ENCODE data around the gene PNKD.

DNA sequence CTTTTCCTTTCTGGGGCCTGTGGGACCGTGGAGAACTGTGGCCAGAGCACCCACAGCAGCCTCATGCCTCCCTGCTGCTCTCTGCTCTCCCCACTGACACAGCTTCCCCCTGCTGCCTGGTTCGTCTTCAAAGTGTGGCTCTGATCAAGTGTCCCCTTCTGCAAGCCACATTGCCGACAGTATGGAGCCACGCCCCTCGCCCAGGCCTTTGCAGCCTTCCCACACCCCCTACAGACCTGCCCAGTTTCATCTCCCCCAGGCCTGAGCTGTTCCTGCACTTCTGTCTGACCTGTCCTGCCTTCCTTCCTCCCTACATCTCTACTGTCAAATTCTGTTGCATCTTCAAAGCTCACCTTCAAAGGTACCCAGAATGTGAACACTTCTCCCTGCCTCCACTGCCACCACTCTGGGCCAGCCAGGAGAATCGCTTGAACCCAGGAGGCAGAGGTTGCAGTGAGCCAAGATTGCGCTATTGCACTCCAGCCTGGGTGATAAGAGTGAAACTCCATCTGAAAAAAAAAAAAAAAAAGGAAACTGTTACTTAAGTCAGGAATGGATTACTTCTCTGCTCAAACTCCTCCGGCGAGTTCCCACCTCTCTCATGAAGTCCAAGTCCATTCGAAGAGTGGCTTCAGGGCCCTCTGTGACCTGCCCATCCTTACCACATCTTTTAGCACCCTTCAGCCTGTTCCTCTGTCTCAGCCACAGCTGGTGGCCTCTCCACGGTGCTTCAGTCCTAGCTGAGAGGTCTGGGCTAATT is 57.3 kb downstream of the PNKD start:
- TF ChIP-seq, protein P1, sequence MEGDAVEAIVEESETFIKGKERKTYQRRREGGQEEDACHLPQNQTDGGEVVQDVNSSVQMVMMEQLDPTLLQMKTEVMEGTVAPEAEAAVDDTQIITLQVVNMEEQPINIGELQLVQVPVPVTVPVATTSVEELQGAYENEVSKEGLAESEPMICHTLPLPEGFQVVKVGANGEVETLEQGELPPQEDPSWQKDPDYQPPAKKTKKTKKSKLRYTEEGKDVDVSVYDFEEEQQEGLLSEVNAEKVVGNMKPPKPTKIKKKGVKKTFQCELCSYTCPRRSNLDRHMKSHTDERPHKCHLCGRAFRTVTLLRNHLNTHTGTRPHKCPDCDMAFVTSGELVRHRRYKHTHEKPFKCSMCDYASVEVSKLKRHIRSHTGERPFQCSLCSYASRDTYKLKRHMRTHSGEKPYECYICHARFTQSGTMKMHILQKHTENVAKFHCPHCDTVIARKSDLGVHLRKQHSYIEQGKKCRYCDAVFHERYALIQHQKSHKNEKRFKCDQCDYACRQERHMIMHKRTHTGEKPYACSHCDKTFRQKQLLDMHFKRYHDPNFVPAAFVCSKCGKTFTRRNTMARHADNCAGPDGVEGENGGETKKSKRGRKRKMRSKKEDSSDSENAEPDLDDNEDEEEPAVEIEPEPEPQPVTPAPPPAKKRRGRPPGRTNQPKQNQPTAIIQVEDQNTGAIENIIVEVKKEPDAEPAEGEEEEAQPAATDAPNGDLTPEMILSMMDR (IDR thresholded peaks at IDR 0.05): no peak
- TF ChIP-seq POLR2A (IDR thresholded peaks at IDR 0.05): no peak
- no peak for TF ChIP-seq POLR2AphosphoS5 (IDR thresholded peaks at IDR 0.05)
- no peak for TF ChIP-seq EP300 (IDR thresholded peaks at IDR 0.05)

All from stomach (tissue), 4 donors.